Panc1 (cell line): ENCODE results near the gene GYG2. TPM values are rescaled to one million over a fixed set of nuclear protein-coding genes. Genes with fewer than 3 reads are reported as not detected.

Source experiments
- ATAC-seq: fragments of 200-7000 bp; cut with Tn5 transposase; 2 replicates; pipeline ENCODE4 v1.9.1; 2020; ENCODE audit warnings: mild to moderate bottlenecking, moderate library complexity
- BruUV-seq: library from RNA; stranded (reverse); fragments of 400-500 nt; replicated peaks from 2 replicates; lab custom pipeline; 2021; lab: Mats Ljungman, UMichigan
- CTCF ChIA-PET: fragments of 300-600 bp; sonication (Branson Sonifier 250); formaldehyde crosslinking; loops from one replicate; lab custom pipeline; 2022; ENCODE audit warnings: antibody characterized with exemption; lab: Charles Lee
- POLR2A ChIA-PET: fragments of 300-600 bp; sonication (Branson Sonifier 250); formaldehyde crosslinking; loops from one replicate; lab custom pipeline; 2022; ENCODE audit warnings: antibody characterized with exemption; lab: Charles Lee
- DNase-seq: peaks from one replicate; pipeline ENCODE4 v3.0.0-alpha.2; 2010; ENCODE audit warnings: low read depth, low spot score
- H3K27ac ChIP-seq: 2 replicates; pipeline ENCODE4 v1.5.1; 2011; ENCODE audit warnings: mild to moderate bottlenecking, low read length, inconsistent platforms
- H3K27me3 ChIP-seq: fragments of 200-500 bp; sonication (Bioruptor generic); 2 replicates; pipeline ENCODE4 v1.6.0; 2014; ENCODE audit warnings: low read length, inconsistent platforms; ENCODE audit not compliant: control insufficient read depth, insufficient read depth
- H3K36me3 ChIP-seq: fragments of 200-500 bp; sonication (Bioruptor generic); 2 replicates; pipeline ENCODE4 v1.5.1; 2014; ENCODE audit warnings: inconsistent platforms, mild to moderate bottlenecking, low read length, moderate library complexity; ENCODE audit not compliant: control insufficient read depth, insufficient read depth
- H3K4me1 ChIP-seq: 2 replicates; pipeline ENCODE4 v1.5.1; 2011; ENCODE audit warnings: inconsistent platforms, mild to moderate bottlenecking, low read length, moderate library complexity; ENCODE audit not compliant: control insufficient read depth, insufficient read depth
- H3K4me3 ChIP-seq, 2 experiments: 2 replicates each; pipeline ENCODE4 v1.5.1; 2011 to 2012; ENCODE audit warnings: low read depth in 2 of 2, low read length in 2 of 2, mild to moderate bottlenecking in 2 of 2, inconsistent platforms in 1 of 2, moderate library complexity in 1 of 2
- H3K9me3 ChIP-seq: fragments of 200-500 bp; sonication (Bioruptor generic); 2 replicates; pipeline ENCODE4 v1.5.1; 2014; ENCODE audit warnings: low read depth, mild to moderate bottlenecking, inconsistent platforms, low read length, moderate library complexity; ENCODE audit not compliant: control insufficient read depth, insufficient read depth
- CTCF ChIP-seq: fragments of 450-650 bp; IDR thresholded peaks from 2 replicates; pipeline ENCODE4 v1.5.1; 2017; ENCODE audit warnings: mild to moderate bottlenecking
- POLR2AphosphoS5 ChIP-seq: IDR thresholded peaks from 2 replicates; pipeline ENCODE4 v1.6.1; 2012; ENCODE audit warnings: mild to moderate bottlenecking, low read depth, low read length, moderate library complexity
- REST ChIP-seq, 2 experiments: IDR thresholded peaks; 2 replicates each; pipeline ENCODE4 v1.6.1; 2011 to 2012; ENCODE audit warnings: low read depth in 2 of 2, control low read depth in 1 of 2, low read length in 1 of 2, mild to moderate bottlenecking in 1 of 2, moderate library complexity in 1 of 2; ENCODE audit not compliant: insufficient read depth in 1 of 2
- SIN3A ChIP-seq: IDR thresholded peaks from 2 replicates; pipeline ENCODE4 v1.6.1; 2012; ENCODE audit warnings: low read depth, mild to moderate bottlenecking, low read length, moderate library complexity, borderline replicate concordance; ENCODE audit not compliant: insufficient read depth
- TCF7L2 ChIP-seq: IDR thresholded peaks from 2 replicates; pipeline ENCODE4 v1.6.1; 2011; ENCODE audit warnings: mild to moderate bottlenecking, low read depth, low read length, inconsistent platforms
- in situ Hi-C: cut with HindIII; loops from 2 replicates; pipeline ENCODE4 v1.10.0; 2016; ENCODE audit warnings: low sequenced_read_pairs, low pct_unique_long_range_greater_than_20kb
- intact Hi-C: fragments of 100-400 bp; cut with micrococcal nuclease; formaldehyde crosslinking; loops from one replicate; pipeline ENCODE4 v1.10.0; 2022; ENCODE audit not compliant: unreplicated experiment
- total RNA-seq: library from RNA; stranded (reverse); gene quantifications from one replicate; pipeline ENCODE4 v1.2.1, GENCODE V29; 2021; ENCODE audit not compliant: unreplicated experiment

GYG2 gene
- total RNA-seq, 1 experiment from 2014 or later: 0.85 TPM

DNA sequence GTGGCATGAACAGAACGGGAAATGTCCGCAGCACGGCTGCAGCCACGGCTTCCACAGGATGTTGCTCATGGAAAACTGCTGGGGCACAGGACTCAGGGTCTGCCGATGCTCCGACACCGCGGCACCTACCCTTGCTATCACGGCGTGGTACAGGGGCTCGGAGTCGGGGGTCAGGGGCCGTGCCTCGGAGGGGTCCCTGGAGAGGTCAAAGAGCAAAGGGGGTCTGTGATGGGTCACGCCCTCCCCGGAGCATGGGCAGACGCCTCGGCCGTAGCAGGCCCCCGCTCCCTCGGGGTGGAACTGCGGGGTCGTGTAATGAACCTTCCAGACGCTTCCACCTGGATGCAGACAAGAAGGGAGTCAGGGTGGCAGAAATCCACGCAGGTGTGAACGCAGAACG is 78.6 kb downstream of the GYG2 start:
- H3K27ac ChIP-seq: no peak overlapping the region
- ChIA-PET POLR2A (no interaction called here), CTCF (no interaction called here)
- no peaks in the 10 kb centered on the region for H3K4me1 ChIP-seq
- BruUV-seq: no TSS peak
- in situ Hi-C loops (no loop called here), intact Hi-C loops (no loop called here)
- no peaks in the 10 kb centered on the region for H3K36me3 ChIP-seq
- no peaks in the 10 kb centered on the region for H3K9me3 ChIP-seq
- no peaks in the 10 kb centered on the region for H3K27me3 ChIP-seq
- DNase-seq (no peak), ATAC-seq (no peak)
- TF ChIP-seq REST (IDR thresholded peaks at IDR 0.05; ENCODE audit: insufficient read depth in 1 of 2, low read depth in 2 of 2, low read length in 1 of 2): no peak
- no peak for TF ChIP-seq POLR2AphosphoS5
- TF ChIP-seq CTCF: no peak
- no peak for TF ChIP-seq TCF7L2
- no peak for TF ChIP-seq SIN3A
- H3K4me3 ChIP-seq: no peak overlapping the region

- H3K9me3 ChIP-seq: no peaks in the 10 kb centered on the region
- no peak overlapping the region for H3K27ac ChIP-seq
- CTCF ChIA-PET: no interaction called here
- ATAC-seq (no peak), DNase-seq (no peak)
- no peak overlapping the region for H3K4me3 ChIP-seq
- H3K36me3 ChIP-seq: no peaks in the 10 kb centered on the region
- H3K4me1 ChIP-seq: no peaks in the 10 kb centered on the region
- H3K27me3 ChIP-seq: no peaks in the 10 kb centered on the region
- in situ Hi-C loops (no loop called here), intact Hi-C loops (no loop called here)
- POLR2A ChIA-PET: no interaction called here
- TF ChIP-seq REST (IDR thresholded peaks at IDR 0.05; ENCODE audit: insufficient read depth in 1 of 2, low read depth in 2 of 2, low read length in 1 of 2): no peak
- BruUV-seq: no TSS peak
Measured at GRCh38 chrX:2908125-2908685, 79.5 kb downstream of the GYG2 start.
